D721Med (cell line): ENCODE results near the gene DNAAF3.

Experiments used
- DNase-seq: peaks from one replicate; pipeline ENCODE4 v3.0.0; 2011; ENCODE audit warnings: low spot score; ENCODE audit not compliant: insufficient read length
- FAIRE-seq: peaks from 2 replicates; lab custom pipeline; 2011; peaks lifted over from hg19 to GRCh38; lab: Jason Lieb, UNC
- TF ChIP-seq, protein P1 (sequence below): IDR thresholded peaks from 2 replicates; pipeline ENCODE4 v1.5.1; 2012; ENCODE audit warnings: mild to moderate bottlenecking, control low read depth; ENCODE audit not compliant: insufficient read depth; ENCODE audit errors: missing control alignments

DNAAF3 gene

DNA sequence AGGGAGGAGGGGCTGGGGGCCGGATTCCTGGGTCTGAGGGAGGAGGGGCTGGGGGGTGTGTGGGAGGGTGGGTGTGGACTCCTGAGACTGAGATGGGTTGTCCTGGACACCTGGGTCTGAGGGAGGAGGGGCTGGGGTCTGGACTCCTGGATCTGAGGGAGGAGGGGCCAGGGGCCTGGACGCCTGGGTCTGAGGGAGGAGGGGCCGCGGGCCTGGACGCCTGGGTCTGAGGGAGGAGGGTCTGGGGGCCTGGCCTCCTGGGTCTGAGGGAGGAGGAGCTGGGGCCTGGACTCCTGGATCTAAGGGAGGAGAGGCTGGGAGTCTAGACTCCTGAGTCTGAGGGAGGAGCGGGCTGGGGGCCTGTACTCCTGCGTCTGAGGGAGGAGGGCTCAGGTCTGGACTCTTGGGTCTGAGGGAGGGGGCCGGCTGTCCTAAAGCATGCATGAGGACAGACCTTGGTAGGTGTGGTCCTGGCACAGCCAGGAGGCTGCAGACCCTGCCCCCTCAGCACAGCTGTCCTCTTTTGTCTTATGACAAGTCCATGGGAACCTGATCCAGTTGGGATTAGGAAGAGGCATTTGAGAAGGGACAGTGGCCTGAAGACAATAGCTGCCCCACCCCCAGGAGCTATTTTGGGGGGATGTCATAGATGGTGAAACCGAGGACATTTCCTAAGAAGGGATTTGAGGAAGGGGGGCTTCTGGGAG lies 18.7 kb downstream of the DNAAF3 start:
- TF ChIP-seq, protein P1, sequence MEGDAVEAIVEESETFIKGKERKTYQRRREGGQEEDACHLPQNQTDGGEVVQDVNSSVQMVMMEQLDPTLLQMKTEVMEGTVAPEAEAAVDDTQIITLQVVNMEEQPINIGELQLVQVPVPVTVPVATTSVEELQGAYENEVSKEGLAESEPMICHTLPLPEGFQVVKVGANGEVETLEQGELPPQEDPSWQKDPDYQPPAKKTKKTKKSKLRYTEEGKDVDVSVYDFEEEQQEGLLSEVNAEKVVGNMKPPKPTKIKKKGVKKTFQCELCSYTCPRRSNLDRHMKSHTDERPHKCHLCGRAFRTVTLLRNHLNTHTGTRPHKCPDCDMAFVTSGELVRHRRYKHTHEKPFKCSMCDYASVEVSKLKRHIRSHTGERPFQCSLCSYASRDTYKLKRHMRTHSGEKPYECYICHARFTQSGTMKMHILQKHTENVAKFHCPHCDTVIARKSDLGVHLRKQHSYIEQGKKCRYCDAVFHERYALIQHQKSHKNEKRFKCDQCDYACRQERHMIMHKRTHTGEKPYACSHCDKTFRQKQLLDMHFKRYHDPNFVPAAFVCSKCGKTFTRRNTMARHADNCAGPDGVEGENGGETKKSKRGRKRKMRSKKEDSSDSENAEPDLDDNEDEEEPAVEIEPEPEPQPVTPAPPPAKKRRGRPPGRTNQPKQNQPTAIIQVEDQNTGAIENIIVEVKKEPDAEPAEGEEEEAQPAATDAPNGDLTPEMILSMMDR: no peak
- DNase-seq: no peak
- FAIRE-seq: no peak

DNA sequence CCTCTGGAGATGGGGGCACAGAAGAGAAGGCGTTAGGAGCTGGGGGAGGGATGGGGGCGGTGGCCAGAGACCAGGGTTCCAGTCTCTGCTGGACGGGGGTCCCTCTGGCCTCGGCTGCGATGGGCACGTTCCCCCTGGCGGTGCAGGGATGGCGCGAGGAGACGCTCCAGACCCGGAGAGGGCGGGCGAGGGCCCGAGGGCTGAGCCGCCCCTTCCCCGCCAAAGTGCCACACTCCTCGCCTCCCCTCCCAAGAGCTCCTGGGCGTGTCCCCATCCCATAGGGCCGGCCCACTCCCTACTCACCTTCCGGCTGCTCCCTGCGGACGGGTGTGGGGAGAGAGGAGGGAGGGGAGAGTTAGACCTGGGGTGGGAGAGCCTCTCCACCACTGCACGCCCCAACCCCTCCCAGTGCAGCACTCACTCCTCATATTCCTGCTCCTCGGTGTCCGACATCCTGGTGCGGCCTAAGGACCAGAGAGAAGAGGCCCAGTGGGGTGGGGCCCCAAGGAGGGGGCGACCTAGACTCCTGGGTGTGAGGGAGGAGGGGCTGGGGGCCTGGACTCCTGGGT lies 19.6 kb downstream of the DNAAF3 start:
- TF ChIP-seq, protein P1: no peak
- FAIRE-seq (no peak), DNase-seq (peak; percentile 88)

DNA sequence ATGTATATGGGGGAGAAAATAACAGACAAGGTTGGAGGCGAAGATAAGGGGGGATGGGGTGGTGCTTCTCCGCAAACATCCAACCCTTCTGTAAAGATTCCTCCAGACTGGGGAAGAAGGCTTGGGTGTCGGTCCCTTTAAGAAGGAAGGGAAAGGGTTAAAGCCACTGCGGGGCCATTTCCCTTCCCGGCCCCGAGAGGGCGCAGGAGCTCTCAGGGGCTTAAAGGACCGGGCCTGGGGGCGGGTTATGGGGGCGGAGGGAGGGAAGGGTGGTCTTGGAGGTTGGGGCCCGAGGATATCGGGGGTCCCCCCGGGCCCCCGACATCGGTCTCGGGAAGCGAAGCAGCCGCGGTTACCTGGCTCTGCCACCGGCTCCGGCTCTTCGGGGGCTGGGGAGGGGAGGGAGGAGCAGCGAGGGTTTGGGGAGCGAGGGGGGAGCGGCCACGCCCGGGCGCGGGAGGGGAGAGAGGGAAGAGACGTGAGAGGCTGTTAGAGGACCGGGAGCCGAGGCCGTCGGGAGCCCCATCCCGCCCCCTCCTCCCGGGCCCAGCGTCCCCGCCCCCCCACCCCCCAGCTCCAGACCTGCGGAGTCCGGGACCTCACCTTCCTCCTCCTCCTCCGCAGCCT lies 20.2 kb downstream of the DNAAF3 start:
- DNase-seq (peak; percentile 79), FAIRE-seq (no peak)
- TF ChIP-seq, protein P1: peak; percentile 59

DNA sequence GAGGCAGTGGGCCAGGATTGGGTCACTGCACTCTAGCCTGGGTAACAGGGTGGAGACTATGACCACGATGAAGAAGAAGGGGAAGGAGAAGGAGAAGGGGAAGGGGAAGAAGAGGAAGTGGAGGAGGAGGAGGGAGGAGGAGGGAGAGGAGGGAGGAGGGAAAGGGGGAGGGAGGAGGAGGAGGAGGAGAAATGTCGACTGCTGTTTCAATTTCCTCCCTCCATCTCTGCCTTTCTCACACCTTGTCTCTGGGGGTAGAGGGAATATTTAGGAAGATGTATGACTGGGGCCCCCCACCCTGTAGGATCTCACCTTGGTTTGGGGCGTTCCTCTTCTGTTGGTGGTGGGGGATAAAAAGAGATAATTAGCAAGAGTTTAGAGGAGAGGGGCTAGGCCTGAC lies 21.2 kb downstream of the DNAAF3 start:
- TF ChIP-seq, protein P1: no peak
- no peak for DNase-seq
- FAIRE-seq: no peak

DNA sequence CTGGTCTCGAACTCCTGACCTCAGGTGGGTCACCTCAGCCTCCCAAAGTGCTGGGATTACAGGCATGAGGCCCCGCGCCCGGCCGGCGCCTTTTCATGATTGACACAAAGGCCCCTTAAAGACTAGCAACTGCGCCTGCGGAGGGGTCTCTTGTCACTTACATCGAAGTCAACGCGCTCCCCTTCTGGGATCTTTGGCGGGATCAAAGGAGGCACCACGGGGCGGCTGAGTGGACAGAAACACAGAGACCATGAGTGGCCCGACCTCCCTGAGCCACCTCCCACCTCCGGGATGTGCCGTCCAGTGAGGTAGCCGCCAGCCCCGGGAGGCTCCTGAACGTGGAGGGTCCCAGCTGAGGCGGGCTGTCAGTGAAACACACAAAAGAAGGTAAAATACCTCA lies 24.7 kb downstream of the DNAAF3 start:
- DNase-seq (no peak), FAIRE-seq (no peak)
- TF ChIP-seq, protein P1: no peak

DNA sequence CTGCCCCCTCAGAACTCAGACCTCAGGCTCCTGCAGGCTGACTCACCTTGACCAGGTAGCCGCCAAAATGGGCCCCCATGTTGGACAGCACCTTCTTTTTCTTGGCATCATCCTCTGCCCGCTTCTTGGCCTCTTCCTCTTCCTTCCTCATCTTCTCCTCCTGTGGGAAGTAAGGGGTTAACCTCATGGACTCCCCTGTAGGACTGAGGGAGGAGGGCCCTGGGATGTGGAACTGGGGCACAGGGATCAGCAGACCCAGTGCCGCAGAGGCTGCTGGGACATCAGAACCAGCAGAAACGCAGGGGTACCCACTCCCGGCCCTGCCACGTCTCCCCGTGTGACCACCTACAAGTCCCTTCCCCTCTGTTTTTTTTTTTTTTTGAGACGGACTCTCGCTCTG lies 28.5 kb downstream of the DNAAF3 start:
- DNase-seq (no peak), FAIRE-seq (no peak)
- TF ChIP-seq, protein P1: no peak
